ENCODE data around the gene RHCE.
"Not testable (repeated sequence)": the region's sequence is repeated elsewhere in the genome, so short reads cannot be mapped to it uniquely, and the experiment has no call there.

Gene RHCE

GRCh38 chr1:25420715-25421114 lies at the start of gene RHCE:
TSS of gene RHCE (minus strand) at chr1:25420825. CDS start at chr1:25420786, 39 bp downstream.
- not testable (repeated sequence) for DNase-seq (ENCODE audit: low read depth in 2 of 2)

- DNase-seq (ENCODE audit: low read depth in 2 of 2): no peak
Measured at GRCh38 chr1:25469177-25469576, 48.6 kb upstream of the RHCE start.

GRCh38 chr1:25468033-25468432 lies 47.4 kb upstream of the RHCE start:
- DNase-seq (ENCODE audit: low read depth in 2 of 2): no peak

- DNase-seq (ENCODE audit: low read depth in 2 of 2): no peak
Measured at GRCh38 chr1:25467616-25468015, 47.0 kb upstream of the RHCE start.

- DNase-seq (ENCODE audit: low read depth in 2 of 2): no peak
Measured at GRCh38 chr1:25467193-25467592, 46.6 kb upstream of the RHCE start.

GRCh38 chr1:25462732-25463131 lies 42.1 kb upstream of the RHCE start:
- no peak for DNase-seq (ENCODE audit: low read depth in 2 of 2)

GRCh38 chr1:25461849-25462248 lies 41.2 kb upstream of the RHCE start:
- no peak for DNase-seq (ENCODE audit: low read depth in 2 of 2)

GRCh38 chr1:25460816-25461215 lies 40.2 kb upstream of the RHCE start:
- not testable (repeated sequence) for DNase-seq (ENCODE audit: low read depth in 2 of 2)

GRCh38 chr1:25460020-25460419 lies 39.4 kb upstream of the RHCE start:
- no peak for DNase-seq (ENCODE audit: low read depth in 2 of 2)

- DNase-seq (ENCODE audit: low read depth in 2 of 2): no peak
Measured at GRCh38 chr1:25458541-25459298, 38.1 kb upstream of the RHCE start.

- no peak for DNase-seq (ENCODE audit: low read depth in 2 of 2)
Measured at GRCh38 chr1:25456502-25456901, 35.9 kb upstream of the RHCE start.

- DNase-seq (ENCODE audit: low read depth in 2 of 2): no peak
Measured at GRCh38 chr1:25451908-25452307, 31.3 kb upstream of the RHCE start.

GRCh38 chr1:25450891-25451290 lies 30.3 kb upstream of the RHCE start:
- DNase-seq (ENCODE audit: low read depth in 2 of 2): no peak

GRCh38 chr1:25447547-25447946 lies 26.9 kb upstream of the RHCE start:
- DNase-seq (ENCODE audit: low read depth in 2 of 2): no peak

- DNase-seq (ENCODE audit: low read depth in 2 of 2): no peak
Measured at GRCh38 chr1:25445993-25446538, 25.4 kb upstream of the RHCE start.

- DNase-seq (ENCODE audit: low read depth in 2 of 2): not testable (repeated sequence)
Measured at GRCh38 chr1:25444604-25445003, 24.0 kb upstream of the RHCE start.

- DNase-seq (ENCODE audit: low read depth in 2 of 2): no peak
Measured at GRCh38 chr1:25443030-25443699, 22.5 kb upstream of the RHCE start.

GRCh38 chr1:25442178-25442577 lies 21.6 kb upstream of the RHCE start:
- no peak for DNase-seq (ENCODE audit: low read depth in 2 of 2)

GRCh38 chr1:25439287-25439686 lies 18.7 kb upstream of the RHCE start:
- no peak for DNase-seq (ENCODE audit: low read depth in 2 of 2)

- no peak for DNase-seq (ENCODE audit: low read depth in 2 of 2)
Measured at GRCh38 chr1:25437672-25438071, 17.0 kb upstream of the RHCE start.

GRCh38 chr1:25435397-25436108 lies 14.9 kb upstream of the RHCE start:
- DNase-seq (ENCODE audit: low read depth in 2 of 2): no peak

- no peak for DNase-seq (ENCODE audit: low read depth in 2 of 2)
Measured at GRCh38 chr1:25433389-25434186, 13.0 kb upstream of the RHCE start.
